ENCODE measurements around the gene ZNF121.

DNA sequence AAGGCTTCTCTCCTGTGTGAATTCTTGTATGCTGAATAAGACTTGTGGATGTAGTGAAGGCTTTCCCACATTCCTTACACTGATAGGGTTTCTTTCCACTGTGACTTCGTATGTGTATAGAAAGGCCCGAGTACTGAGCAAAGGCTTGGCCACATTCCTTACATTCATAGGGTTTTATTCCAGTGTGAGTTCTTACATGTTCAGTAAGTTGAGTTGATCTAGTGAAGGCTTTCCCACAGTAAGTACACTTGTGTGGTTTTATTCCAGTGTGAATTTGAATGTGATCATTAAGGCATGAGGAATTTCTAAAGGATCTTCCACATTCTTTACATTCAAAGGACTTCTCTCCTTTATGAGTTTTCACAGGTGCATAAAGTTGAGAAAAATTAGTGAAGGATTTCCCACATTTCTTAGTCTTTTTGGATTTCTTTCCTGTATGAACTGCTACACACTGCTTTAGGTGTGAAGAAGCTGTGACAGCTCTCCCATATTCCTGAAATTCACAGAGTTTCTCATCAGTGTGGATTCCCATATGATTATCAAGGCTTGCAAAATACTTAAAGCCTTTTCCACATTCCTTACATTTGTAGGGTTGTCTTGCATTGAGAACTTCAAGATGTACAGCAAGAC is 26.3 kb upstream of the ZNF121 start:
- TF ChIP-seq, protein P1, sequence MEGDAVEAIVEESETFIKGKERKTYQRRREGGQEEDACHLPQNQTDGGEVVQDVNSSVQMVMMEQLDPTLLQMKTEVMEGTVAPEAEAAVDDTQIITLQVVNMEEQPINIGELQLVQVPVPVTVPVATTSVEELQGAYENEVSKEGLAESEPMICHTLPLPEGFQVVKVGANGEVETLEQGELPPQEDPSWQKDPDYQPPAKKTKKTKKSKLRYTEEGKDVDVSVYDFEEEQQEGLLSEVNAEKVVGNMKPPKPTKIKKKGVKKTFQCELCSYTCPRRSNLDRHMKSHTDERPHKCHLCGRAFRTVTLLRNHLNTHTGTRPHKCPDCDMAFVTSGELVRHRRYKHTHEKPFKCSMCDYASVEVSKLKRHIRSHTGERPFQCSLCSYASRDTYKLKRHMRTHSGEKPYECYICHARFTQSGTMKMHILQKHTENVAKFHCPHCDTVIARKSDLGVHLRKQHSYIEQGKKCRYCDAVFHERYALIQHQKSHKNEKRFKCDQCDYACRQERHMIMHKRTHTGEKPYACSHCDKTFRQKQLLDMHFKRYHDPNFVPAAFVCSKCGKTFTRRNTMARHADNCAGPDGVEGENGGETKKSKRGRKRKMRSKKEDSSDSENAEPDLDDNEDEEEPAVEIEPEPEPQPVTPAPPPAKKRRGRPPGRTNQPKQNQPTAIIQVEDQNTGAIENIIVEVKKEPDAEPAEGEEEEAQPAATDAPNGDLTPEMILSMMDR (IDR thresholded peaks at IDR 0.05): no peak
- TF ChIP-seq POLR2A (IDR thresholded peaks at IDR 0.05): no peak
